NCI-H1436 treated with DMSO at 0.1 percent for 48 hours (cell line): ENCODE measurements around the gene EFNA1.

Source experiments
- DNase-seq: peaks from one replicate; lab custom pipeline; 2025; lab: John Stamatoyannopoulos, UW

Gene EFNA1, protein sequence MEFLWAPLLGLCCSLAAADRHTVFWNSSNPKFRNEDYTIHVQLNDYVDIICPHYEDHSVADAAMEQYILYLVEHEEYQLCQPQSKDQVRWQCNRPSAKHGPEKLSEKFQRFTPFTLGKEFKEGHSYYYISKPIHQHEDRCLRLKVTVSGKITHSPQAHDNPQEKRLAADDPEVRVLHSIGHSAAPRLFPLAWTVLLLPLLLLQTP

DNA sequence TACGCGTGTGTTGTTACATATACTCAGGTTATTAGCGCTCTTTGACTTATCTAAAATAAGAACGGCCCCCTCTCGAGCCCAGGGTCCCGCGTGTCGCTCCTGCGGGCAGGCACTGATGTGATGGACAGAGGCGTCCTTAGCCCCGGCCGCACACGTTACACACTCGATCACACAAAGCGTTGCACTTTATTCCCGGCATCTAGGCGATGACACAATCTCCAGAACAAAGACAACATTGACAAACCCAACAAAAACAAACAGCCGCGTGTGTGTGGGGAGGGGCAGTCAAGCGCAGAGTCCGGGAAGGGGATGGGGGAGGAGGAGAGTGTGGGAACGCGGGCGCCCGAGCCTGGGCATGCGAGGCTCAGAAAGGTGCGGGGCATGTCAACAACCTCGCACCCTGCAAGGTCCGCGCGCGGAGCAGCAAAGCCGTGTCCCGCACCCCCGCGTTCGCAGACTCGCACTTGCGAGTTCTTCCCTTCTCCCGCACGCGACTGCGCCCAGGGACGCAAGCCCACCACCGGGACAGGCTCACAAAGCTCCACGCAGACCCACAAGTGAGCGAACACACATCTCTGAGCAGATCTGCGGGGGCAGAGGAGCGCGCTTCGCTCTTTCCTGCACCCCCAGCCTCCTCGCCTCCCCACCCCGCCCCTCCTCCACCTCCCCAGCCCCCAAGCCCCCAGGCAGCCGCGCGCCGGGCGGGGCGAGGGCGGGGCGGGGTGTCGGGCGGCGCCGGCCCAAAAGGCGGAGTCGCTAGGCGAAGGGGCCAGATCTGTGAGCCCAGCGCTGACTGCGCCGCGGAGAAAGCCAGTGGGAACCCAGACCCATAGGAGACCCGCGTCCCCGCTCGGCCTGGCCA lies at the start of gene EFNA1:
Gene EFNA1 (plus strand): TSS at position 772 of the 862 bp plus-strand sequence. CDS start 102 bp downstream, outside the sequence.
- no peak for DNase-seq

DNA sequence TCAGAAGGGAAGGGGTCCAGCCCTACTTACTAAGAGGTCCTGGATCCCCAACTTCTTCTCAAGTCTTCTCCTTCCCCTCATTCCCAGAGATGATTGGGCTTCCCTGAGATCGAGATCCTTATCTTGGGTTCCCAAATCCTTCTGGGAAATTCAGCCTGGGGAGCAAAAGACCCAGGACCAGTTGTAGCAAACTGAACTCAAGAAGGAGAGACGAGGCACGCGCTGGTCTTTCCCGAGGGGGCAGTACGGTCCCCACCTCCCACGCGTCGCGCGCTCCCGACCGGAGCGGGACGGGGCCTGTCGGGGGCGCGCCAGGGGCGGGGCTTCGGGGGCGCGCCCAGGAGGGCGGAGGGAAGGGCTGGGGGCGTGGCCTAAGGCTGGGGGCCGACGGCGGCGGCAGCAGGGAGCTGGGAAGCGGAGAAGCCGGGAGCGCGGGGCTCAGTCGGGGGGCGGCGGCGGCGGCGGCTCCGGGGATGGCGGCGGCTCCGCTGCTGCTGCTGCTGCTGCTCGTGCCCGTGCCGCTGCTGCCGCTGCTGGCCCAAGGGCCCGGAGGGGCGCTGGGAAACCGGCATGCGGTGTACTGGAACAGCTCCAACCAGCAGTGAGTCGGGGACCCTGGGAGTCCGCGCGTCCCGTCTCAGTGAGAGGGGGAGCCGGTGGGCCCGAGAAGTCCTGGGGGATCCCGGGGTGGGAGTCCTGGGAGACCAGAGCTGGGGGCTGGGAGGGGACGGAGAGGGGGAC lies 49.0 kb upstream of the EFNA1 start, which contains the start of gene EFNA3:
Gene EFNA3 (plus strand): TSS at position 369 of the 741 bp plus-strand sequence. CDS start 105 bp downstream, at position 474.
- no peak for DNase-seq

DNA sequence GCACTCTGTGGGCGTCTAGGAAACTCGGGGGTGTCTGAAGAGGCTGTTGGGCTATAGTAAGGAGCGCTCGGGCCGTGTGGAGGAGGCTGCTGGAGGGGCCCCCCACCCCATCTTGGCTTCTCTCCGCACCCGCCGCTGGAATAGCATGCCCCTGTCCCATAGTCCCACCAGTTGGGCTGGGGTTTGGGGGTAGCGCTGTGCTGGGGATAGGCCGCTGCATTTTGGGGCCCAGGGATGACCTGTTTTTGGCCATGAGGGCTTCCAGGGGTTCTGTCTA lies 48.5 kb upstream of the EFNA1 start:
- no peak for DNase-seq

DNA sequence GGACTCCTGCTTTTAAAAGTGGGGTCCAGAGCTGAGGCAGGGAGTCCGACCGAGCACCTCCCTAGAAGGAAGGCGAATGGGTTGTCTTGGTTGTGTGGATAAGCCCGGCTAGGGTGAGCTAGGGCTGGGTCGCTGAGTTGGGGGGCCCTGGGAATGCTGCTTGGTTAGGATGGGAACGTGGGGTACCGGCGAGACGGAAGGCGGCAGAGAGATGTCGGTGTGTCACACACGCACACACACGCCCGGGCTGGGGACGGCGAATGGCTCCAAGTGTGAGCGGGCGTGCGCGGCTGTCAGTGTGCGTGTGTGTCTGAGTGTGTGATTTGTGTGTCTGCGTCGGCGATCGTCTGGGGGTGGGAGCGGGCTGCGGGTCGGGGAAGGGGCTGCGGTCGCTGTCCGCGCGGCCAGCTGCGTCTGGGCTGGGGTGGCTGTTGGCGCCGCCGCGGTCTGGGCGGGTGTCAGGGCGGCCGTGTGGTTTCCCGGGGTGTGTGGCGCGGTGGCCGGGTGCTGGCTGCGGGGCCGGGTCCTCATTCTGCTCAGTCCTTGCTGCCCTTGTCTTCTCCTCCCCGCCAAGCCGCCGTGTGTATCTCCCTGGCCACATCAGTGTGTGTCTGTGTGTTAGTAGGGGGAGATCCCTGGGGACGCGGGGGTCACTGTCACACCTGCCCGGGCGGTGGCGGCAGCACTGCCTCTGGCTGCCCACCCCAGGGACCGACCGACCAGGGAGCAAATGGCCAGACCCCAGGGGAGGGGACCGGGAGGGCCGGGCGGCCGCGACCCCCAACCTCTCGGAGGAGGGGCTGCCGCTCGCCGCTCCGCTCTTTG lies 48.0 kb upstream of the EFNA1 start:
- no peak for DNase-seq

DNA sequence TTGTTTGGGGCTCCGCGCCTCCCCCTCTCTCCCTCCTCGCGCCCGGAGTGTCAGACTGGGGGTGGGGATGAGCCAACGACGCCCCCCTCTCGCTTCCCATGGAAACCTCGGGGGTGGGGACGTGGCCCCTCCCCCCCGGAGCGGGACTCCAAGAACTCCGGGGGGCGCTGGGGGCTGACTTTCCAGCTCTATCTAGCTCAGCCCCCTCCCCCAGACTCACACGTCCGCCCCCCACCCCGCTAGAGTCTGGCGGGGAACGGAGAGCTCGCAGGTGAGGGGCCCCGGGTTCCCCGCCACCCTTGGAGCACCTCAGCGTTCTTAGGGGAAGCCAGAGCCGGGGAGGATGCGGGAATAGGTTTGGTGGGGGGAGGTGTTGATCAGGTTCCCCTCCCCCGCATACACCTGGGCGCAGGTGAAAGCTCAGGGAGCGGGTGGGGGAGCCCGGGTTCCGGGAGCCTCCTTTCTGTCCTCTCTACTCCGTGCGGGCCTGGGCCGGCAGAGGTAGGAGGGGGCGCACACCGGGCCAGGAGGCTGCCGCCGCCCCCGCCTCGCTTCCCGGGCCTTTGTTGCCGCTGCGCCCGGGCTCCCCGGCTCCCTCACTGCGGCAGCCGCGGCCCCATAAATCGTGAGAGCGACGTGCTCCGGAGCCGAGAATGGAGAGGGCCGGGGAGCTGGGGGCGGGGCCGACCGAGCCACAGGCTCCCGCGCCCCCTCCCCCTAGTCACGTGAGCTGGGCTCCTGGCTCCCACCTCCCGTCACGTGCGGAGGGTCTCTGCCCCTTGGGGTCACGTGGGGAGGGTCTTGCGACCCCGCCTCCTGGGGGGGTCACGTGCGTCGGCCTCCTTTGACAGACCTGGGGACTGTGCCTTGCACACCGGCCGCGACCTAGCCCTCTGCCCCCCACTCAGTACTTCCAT lies 47.1 kb upstream of the EFNA1 start:
- DNase-seq = no peak

DNA sequence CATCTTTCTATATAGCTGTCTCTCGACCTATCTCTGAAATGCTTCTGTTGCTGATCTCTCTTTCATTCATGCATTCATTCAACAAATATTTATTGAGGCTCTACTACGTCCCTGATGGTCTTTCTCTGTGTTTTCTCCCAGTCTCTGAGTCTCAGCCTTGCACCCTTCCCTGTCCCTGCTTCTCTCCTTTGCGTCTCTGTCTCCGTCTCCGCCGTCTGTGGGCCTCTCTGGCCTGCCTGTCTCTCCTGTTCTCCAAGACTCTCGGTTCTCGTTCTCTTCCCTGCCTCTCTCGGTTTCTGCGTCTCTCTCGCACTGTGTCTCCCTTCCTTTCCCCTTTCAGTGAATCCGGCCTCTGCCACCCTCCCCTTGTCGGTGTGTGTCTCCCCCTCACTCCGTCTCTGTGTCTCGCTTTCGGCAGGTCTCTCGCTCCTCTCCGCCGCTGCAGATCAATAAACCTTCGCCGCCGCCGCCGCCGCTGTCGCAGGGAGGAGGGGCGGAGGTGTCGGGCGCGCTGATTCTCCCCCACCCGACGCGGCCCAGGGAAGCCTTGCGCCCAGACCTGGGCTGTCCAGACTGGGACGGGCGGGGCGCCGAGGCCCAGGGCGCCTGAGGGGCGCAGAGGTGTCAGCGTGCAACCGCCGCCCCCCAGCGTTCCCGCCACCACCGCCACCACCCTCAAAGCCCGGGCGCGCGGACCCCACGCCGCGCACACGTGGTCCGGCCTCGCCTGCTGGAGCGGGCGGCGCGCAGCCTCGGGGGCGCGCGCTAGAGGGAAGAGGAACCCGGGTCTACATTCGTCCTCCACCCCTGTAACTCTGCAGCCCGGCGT lies 46.0 kb upstream of the EFNA1 start:
- DNase-seq = no peak

DNA sequence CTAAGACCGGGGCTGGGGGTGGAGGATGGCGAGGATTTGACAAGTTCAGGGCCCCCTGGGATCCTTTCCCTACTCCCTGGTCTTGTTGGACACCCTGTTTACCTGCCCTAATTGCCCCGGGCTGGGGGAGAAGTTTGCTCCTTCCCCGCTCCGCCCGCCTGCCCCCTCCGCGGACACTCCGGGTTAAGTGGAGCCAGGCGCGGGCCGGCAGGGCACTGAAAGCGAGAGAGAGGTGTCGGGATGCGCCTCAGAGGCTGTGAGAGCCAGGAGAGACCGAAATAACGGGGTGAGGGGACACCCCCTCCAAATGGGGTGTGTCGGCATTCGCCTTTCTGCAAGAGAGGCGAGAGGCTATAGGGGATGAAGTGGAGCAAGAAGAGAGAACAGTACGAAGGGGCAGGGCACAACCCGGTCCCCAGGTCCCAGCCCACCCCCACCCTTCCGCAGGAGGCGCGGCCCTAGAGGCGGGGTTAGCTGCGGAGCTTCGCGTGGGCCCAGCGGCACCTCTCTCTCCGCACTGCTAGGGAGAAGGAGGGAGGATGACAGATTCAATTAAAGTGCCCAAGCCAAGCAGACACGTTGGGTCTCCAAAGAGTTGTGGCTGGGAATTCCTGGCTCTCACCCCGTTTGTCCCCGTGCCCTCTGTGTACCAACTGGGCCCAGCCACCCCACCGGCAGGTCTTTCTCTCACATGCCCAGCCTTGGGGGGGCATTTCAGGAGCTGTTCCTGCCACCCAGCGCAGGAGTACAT lies 45.2 kb upstream of the EFNA1 start:
- no peak for DNase-seq

DNA sequence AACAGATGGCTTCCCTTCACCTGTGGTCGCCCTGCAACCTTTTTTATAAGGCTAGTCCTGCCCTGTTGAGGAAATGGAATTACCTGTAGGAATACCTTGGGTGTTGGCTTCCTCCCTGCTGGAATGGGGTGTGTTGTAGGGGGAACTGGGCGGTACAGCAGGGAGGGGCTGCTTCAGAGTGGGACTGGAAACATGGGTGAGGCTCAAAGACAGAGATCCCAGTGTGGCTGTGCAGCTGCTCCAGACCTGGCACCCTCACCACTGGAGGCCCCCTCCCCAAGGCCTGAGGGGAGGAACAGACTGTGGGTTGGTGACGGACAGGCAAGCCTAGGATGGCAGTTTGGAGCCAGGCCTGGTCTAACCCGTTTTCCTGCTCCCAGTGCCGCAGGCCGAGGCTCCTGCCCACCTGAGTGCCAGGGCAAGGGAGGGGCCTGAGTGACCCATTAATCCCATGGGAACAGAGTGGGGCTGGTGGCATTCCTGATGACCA lies 44.6 kb upstream of the EFNA1 start:
- no peak for DNase-seq

DNA sequence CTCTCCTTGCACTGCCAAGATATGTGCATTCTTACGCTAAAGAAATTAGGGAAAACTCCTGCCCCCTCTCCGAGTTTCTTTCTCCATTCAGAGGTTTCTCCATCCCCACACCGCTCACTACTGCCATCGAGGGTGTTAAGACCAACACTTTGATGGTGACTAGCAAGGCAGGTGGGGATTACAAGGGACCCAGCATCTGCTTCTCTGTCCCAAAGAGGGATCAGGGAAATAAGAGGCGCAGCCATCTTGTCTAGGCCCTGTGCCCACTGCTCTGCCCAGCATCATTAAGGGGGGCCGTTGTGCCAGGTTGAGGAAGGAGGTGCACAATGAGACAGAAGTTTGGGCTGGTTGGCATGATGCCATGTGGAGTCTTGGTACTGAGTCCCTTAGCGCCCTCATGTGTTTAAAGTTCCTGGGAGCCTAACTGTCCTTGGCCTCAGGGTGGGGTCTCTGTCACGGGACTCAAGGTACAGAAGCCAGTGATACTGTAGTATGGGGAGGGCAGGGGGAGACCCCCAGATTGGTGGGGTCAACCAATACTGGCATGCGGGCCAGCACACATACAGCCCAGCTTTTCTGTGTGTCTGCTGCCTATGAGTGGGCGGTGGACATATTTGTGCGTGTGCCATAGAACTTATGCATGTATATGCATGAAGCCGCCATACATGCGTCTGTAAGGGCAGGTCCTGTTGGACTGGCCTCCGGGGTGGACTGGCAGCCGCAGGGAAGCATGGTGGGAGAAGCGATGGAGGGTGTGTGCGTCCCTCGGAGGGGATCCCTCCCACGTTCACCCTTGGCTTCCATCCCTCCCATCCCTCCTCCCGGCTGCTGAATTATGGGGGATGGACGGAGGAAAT lies 43.6 kb upstream of the EFNA1 start:
- DNase-seq = no peak

DNA sequence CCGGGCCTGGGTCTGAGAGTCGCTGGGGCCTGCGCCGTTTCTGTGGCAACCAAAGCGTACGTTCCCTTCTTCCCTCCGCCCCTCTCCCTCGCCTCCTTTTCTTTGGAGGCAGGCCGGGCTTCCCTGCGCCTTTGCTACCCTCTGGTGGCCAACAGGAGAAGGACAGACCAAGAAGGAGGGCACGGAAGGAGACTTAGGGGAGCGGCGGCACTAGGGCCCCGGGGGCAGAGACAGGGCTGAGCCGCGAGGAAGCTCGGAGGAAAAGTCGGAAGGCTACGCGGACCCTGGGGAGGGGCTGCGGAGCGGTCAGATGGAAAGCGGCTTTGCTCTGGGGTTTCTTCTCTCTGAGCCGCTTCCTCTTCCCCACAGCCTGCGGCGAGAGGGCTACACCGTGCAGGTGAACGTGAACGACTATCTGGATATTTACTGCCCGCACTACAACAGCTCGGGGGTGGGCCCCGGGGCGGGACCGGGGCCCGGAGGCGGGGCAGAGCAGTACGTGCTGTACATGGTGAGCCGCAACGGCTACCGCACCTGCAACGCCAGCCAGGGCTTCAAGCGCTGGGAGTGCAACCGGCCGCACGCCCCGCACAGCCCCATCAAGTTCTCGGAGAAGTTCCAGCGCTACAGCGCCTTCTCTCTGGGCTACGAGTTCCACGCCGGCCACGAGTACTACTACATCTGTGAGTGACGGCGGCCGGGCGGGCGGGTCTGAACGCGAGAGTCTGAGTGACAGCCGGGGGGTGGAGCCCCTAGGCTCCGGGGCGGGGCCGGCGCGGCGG lies 42.8 kb upstream of the EFNA1 start:
- peak; percentile 76 for DNase-seq

DNA sequence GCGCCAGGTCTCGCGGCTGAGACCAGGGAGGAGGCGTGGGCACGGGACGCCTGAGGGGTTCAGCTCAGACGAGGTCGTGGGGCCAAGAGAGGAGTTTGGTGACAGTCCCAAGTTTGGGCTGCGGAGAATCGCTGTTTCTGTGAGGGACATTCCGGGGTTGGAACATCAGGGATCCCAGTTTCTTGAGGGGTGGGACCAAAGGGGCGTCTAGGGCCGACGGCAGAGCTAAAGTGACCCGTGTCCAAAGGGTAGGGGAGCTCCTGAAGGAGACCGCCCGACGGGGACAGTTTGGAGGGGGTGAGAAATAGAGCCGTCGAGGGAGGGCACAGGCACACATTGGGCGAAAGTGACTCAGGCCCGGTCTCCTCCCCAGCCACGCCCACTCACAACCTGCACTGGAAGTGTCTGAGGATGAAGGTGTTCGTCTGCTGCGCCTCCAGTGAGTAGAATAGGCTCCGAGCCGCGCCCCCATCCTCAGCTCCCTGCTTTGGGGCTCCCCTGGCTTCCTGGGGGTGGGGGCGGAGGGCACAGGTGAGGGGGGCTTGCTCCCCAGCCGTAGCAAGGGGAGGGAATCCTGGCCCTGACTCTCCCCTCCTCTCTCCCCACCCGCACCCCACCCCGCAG lies 42.1 kb upstream of the EFNA1 start:
- DNase-seq = no peak

DNA sequence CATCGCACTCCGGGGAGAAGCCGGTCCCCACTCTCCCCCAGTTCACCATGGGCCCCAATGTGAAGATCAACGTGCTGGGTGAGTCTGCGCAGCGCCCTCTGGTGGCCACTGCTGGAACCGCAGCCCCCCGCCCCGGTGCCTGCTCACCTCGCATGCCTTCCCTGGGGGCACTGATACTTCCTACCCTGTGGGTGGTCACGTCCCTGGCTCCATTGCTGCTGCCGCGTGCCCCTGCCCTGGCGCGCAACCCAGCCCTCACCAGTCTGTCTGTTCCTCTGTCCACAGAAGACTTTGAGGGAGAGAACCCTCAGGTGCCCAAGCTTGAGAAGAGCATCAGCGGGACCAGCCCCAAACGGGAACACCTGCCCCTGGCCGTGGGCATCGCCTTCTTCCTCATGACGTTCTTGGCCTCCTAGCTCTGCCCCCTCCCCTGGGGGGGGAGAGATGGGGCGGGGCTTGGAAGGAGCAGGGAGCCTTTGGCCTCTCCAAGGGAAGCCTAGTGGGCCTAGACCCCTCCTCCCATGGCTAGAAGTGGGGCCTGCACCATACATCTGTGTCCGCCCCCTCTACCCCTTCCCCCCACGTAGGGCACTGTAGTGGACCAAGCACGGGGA lies 41.4 kb upstream of the EFNA1 start:
- no peak for DNase-seq

DNA sequence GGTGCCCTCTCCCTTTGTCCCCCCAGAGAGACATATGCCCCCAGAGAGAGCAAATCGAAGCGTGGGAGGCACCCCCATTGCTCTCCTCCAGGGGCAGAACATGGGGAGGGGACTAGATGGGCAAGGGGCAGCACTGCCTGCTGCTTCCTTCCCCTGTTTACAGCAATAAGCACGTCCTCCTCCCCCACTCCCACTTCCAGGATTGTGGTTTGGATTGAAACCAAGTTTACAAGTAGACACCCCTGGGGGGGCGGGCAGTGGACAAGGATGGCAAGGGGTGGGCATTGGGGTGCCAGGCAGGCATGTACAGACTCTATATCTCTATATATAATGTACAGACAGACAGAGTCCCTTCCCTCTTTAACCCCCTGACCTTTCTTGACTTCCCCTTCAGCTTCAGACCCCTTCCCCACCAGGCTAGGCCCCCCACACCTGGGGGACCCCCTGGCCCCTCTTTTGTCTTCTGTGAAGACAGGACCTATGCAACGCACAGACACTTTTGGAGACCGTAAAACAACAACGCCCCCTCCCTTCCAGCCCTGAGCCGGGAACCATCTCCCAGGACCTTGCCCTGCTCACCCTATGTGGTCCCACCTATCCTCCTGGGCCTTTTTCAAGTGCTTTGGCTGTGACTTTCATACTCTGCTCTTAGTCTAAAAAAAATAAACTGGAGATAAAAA lies 40.7 kb upstream of the EFNA1 start:
- DNase-seq = no peak

DNA sequence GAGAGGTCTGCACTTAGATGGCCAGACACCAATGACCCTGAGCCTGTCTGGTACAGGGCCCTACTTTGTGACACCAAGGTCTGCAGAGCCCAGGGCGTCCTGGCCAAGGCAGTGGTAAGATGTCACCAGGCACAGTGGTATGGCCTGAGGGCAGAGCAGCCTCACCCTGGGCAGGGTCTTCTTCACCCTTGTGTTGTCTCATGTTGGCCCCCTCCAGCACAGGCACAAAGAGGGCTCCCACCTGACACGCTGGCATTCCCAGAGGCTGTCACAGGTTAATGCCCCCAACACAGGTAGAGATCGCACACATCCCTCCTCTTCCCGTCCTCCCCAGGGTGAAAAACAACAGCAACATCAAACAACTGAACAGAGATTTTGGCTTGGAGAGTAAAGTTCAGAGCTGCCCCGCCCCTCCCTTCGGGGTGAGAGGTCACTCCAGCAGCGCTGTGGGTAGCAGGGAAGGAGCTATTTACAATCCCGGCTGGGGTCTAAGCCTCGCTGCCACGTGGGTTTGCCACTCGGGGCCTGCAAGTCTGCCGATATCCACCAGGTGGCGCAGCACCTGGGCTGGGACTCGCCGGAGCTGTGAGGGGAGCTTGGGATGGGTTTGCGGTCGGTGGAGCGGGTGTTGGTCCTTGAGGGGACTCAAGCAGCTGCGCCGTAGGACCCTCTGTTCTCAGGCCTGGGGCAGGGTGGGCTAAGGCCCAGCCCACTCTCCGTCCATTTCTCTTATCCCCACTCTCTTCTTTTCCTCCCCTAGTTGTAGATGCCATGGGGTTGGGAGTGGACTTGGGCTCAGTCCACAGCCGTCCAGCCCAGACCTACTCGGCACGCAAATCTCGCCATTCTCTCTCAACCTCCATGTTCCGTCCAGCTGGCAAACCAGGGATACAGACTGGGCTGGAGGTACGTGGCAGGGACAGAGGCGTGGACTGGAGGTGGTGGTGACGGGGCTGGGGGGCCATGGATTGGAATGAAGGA lies 36.3 kb upstream of the EFNA1 start:
- DNase-seq = no peak

DNA sequence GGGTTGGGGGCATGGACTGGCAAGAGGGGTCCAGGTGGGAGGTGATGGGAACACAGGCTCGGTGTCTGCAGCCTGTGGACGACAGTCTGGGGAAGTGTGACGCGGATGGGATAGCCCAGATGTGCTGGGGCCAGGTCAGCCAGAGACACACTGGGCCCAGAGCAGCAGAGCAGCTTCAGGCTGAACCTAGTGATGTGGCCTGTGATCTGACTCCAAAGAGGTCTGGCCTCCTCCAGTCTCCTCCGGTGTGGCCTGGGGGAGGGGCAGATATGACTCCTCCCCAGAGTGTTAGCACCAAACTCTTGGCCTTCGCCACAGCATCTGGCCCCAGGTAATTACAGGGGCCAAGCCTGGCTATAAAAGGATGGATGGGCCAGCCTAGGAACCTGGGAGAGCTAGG lies 35.5 kb upstream of the EFNA1 start:
- DNase-seq = no peak
